Erythroblast (primary cell): ENCODE measurements around the gene WNT4.

ENCODE experiments used
- GATA1 ChIP-seq: IDR thresholded peaks from 2 replicates; pipeline ENCODE4 v1.6.1; 2011; ENCODE audit warnings: low read depth, mild to moderate bottlenecking, control low read depth, low read length, moderate library complexity
- POLR2A ChIP-seq: IDR thresholded peaks from 2 replicates; pipeline ENCODE4 v1.6.1; 2011; ENCODE audit warnings: mild to moderate bottlenecking, low read length

DNA sequence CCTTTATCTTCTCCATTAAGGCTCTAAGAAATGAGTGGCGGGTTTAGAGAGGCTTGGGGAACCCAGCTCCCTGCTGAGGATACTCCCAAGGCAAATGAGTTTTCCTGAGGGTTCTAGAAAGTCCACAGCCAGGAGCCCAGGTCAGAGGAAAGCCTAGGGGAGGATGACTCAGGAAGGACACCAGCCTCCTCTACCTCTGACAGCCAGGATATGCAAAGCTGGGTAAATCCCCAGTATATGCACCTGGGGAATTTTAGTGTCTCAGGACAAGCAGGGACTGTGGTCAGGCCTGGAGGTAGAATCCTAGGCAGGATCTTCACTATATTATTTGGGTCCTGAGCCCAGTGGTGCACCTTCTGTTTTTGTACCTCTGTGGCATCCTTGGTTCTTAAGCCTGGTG lies 23.5 kb upstream of the WNT4 start:
- TF ChIP-seq POLR2A: no peak
- TF ChIP-seq GATA1: no peak
